H9 (cell line): ENCODE results near the gene COL19A1. TPM values are rescaled to one million over a fixed set of nuclear protein-coding genes. Genes with fewer than 3 reads are reported as not detected.

Experiments
- DNase-seq: peaks from one replicate; pipeline ENCODE4 v3.0.0-alpha.2; 2017
- H2AFZ ChIP-seq: one replicate; pipeline ENCODE4 v1.6.1; 2013; ENCODE audit warnings: mild to moderate bottlenecking, low read length, control low read depth, moderate library complexity
- H2AK5ac ChIP-seq: 2 replicates; pipeline ENCODE4 v1.6.1; 2013; ENCODE audit warnings: low read length, control low read depth, mixed read lengths; ENCODE audit not compliant: insufficient read length
- H2BK120ac ChIP-seq: one replicate; pipeline ENCODE4 v1.6.1; 2013; ENCODE audit warnings: low read depth, mild to moderate bottlenecking, low read length, control low read depth, inconsistent platforms; ENCODE audit not compliant: poor library complexity, severe bottlenecking
- H2BK12ac ChIP-seq: 2 replicates; pipeline ENCODE4 v1.6.1; 2013; ENCODE audit warnings: low read length, control low read depth, mixed read lengths, low read depth; ENCODE audit not compliant: insufficient read length
- H2BK15ac ChIP-seq: 2 replicates; pipeline ENCODE4 v1.6.1; 2013; ENCODE audit warnings: low read depth, low read length, control low read depth
- H2BK20ac ChIP-seq: one replicate; pipeline ENCODE4 v1.6.1; 2013; ENCODE audit warnings: low read depth, mild to moderate bottlenecking, low read length, control low read depth, inconsistent platforms; ENCODE audit not compliant: poor library complexity, severe bottlenecking
- H2BK5ac ChIP-seq: 2 replicates; pipeline ENCODE4 v1.6.1; 2013; ENCODE audit warnings: low read length, control low read depth, mixed read lengths; ENCODE audit not compliant: insufficient read length
- H3K14ac ChIP-seq: 2 replicates; pipeline ENCODE4 v1.6.1; 2013; ENCODE audit warnings: low read length, control low read depth; ENCODE audit not compliant: insufficient read depth
- H3K18ac ChIP-seq: 2 replicates; pipeline ENCODE4 v1.6.1; 2013; ENCODE audit warnings: low read depth, mild to moderate bottlenecking, mixed read lengths, low read length, control low read depth; ENCODE audit not compliant: insufficient read length
- H3K23ac ChIP-seq: 2 replicates; pipeline ENCODE4 v1.6.1; 2013; ENCODE audit warnings: low read length, control low read depth, mixed read lengths, low read depth; ENCODE audit not compliant: insufficient read length
- H3K23me2 ChIP-seq: 2 replicates; pipeline ENCODE4 v1.6.1; 2013; ENCODE audit warnings: low read depth, mild to moderate bottlenecking, mixed read lengths, low read length, control low read depth; ENCODE audit not compliant: insufficient read length, poor library complexity, severe bottlenecking
- H3K27ac ChIP-seq: 2 replicates; pipeline ENCODE4 v1.5.1; 2013; ENCODE audit warnings: low read length, control low read depth, mixed read lengths, low read depth; ENCODE audit not compliant: insufficient read length
- H3K27me3 ChIP-seq: 2 replicates; pipeline ENCODE4 v1.6.1; 2013; ENCODE audit warnings: low read length, control low read depth, inconsistent platforms; ENCODE audit not compliant: insufficient read depth
- H3K4ac ChIP-seq: 2 replicates; pipeline ENCODE4 v1.6.1; 2013; ENCODE audit warnings: low read depth, mild to moderate bottlenecking, control low read depth, inconsistent platforms, low read length, moderate library complexity
- H3K4me1 ChIP-seq: 2 replicates; pipeline ENCODE4 v1.6.1; 2013; ENCODE audit warnings: low read length, control low read depth, inconsistent platforms; ENCODE audit not compliant: insufficient read depth
- H3K4me2 ChIP-seq: 2 replicates; pipeline ENCODE4 v1.6.1; 2013; ENCODE audit warnings: low read length, control low read depth, mixed read lengths; ENCODE audit not compliant: insufficient read length, insufficient read depth
- H3K56ac ChIP-seq: 2 replicates; pipeline ENCODE4 v1.6.1; 2013; ENCODE audit warnings: low read depth, mild to moderate bottlenecking, mixed read lengths, low read length, control low read depth; ENCODE audit not compliant: insufficient read length
- H3K79me1 ChIP-seq: 2 replicates; pipeline ENCODE4 v1.6.1; 2013; ENCODE audit warnings: low read depth, mild to moderate bottlenecking, moderate library complexity, low read length, control low read depth, inconsistent platforms; ENCODE audit not compliant: insufficient read depth, poor library complexity, severe bottlenecking
- H3K79me2 ChIP-seq: 2 replicates; pipeline ENCODE4 v1.6.1; 2013; ENCODE audit warnings: low read length, control low read depth, inconsistent platforms; ENCODE audit not compliant: insufficient read depth
- H3K9ac ChIP-seq: 2 replicates; pipeline ENCODE4 v1.6.1; 2013; ENCODE audit warnings: low read length, control low read depth, mixed read lengths; ENCODE audit not compliant: insufficient read length; ENCODE audit errors: extremely low read depth
- H3K9me3 ChIP-seq: one replicate; pipeline ENCODE4 v1.6.1; 2013; ENCODE audit warnings: low read depth, low read length, inconsistent platforms; ENCODE audit not compliant: control insufficient read depth
- H3T11ph ChIP-seq: one replicate; pipeline ENCODE4 v1.6.1; 2013; ENCODE audit warnings: mild to moderate bottlenecking, low read length, control low read depth, inconsistent platforms
- H4K20me1 ChIP-seq: one replicate; pipeline ENCODE4 v1.6.1; 2013; ENCODE audit not compliant: control insufficient read depth, insufficient read length, insufficient read depth
- H4K5ac ChIP-seq: 2 replicates; pipeline ENCODE4 v1.6.1; 2013; ENCODE audit warnings: low read depth, mild to moderate bottlenecking, mixed read lengths, low read length, control low read depth; ENCODE audit not compliant: insufficient read length
- H4K8ac ChIP-seq: replicated peaks from 2 replicates; pipeline ENCODE4 v1.6.1; 2013; ENCODE audit warnings: low read length, control low read depth, mixed read lengths, low read depth; ENCODE audit not compliant: insufficient read length
- H4K91ac ChIP-seq: 2 replicates; pipeline ENCODE4 v1.6.1; 2013; ENCODE audit warnings: low read depth, mild to moderate bottlenecking, moderate library complexity, mixed read lengths, low read length, control low read depth; ENCODE audit not compliant: insufficient read length
- H3K27ac Mint-ChIP-seq, 3 experiments: 2 replicates in 2 of 3; 3 replicates in 1 of 3; pipeline ENCODE4 v1.8.0; 2020 to 2021; ENCODE audit warnings: mixed read lengths in 3 of 3, mild to moderate bottlenecking in 1 of 3, moderate library complexity in 1 of 3
- H3K27me3 Mint-ChIP-seq: 2 replicates; pipeline ENCODE4 v1.8.0; 2021; ENCODE audit warnings: low read depth, mild to moderate bottlenecking, moderate library complexity, mixed read lengths
- H3K36me3 Mint-ChIP-seq, 3 experiments: 2 replicates in 2 of 3; 3 replicates in 1 of 3; pipeline ENCODE4 v1.8.0; 2020 to 2021; ENCODE audit warnings: low read depth in 3 of 3, mixed read lengths in 3 of 3; ENCODE audit not compliant: insufficient read depth in 1 of 3
- H3K4me1 Mint-ChIP-seq, 2 experiments: 2 replicates each; pipeline ENCODE4 v1.8.0; 2020; ENCODE audit warnings: mixed read lengths in 2 of 2
- H3K4me3 Mint-ChIP-seq, 2 experiments: 2 replicates in 1 of 2; 3 replicates in 1 of 2; pipeline ENCODE4 v1.8.0; 2020 to 2021; ENCODE audit warnings: mild to moderate bottlenecking in 2 of 2, mixed read lengths in 2 of 2, moderate library complexity in 1 of 2
- H3K9me3 Mint-ChIP-seq, 2 experiments: 2 replicates in 1 of 2; 3 replicates in 1 of 2; pipeline ENCODE4 v1.8.0; 2020; ENCODE audit warnings: mild to moderate bottlenecking in 2 of 2, mixed read lengths in 2 of 2, moderate library complexity in 1 of 2
- WGBS: extraction: QIAGEN DNeasy Blood & Tissue Kit; methylation state at CpG from one replicate; pipeline ENCODE4 v1.1.7; 2013; ENCODE audit warnings: missing lambda C conversion rate, low lambda C conversion rate, mixed read lengths; ENCODE audit not compliant: insufficient read length; ENCODE audit errors: extremely low coverage; 5-methylcytosine and 5-hydroxymethylcytosine counted together
- total RNA-seq: library from RNA; stranded (reverse); gene quantifications from 2 replicates; pipeline ENCODE4 v1.2.1, GENCODE V29; 2021
- TF ChIP-seq, protein P1 (sequence below): fragments of 200-600 bp; sonication (generic); conservative IDR thresholded peaks from 3 replicates; pipeline ENCODE4 v1.8.0; 2021; ENCODE audit warnings: antibody characterized with exemption, mild to moderate bottlenecking

COL19A1 gene
- total RNA-seq, 1 experiment from 2014 or later: not detected

DNA sequence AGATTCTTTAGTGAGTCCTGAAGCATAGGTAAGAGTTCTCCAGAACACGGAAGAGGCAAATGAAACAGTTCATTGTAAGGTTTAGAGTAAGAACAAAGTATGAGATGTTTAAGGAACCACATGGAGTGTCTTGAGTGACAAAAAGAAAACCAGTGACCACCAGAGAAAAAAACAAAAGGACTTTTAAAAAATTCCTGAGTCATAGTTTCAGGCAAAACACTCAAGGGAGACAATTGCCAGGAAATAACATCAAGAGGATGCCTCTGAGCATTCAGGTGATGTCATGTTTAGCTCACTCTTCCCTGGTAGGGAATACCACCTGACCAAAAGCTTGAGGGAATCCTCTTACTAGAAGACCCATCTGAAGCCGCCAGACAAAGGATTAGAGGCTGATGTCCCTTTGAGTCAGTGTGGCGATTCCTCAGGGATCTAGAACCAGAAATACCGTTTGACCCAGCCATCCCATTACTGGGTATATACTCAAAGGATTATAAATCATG, 110.3 kb downstream of the COL19A1 start:
- Histone ChIP-seq H3K9me3 (no peaks in the 10 kb centered on the region), H3K4me2 (no peak overlapping the region), H3K4me1 (peaks cover 3% of the 10 kb centered on the region; the same call in 1 of the 2 replicates), H2BK20ac (no peak overlapping the region), H3T11ph (no peak overlapping the region), H3K23me2 (no peaks in the 10 kb centered on the region), H3K27ac (no peak overlapping the region), H3K27me3 (no peaks in the 10 kb centered on the region), H3K56ac (no peak overlapping the region), H4K91ac (no peak overlapping the region), H3K18ac (no peak overlapping the region), H2AK5ac (no peak overlapping the region), H4K20me1 (no peaks in the 10 kb centered on the region), H4K8ac (no peak overlapping the region), H2BK120ac (no peak overlapping the region), H3K23ac (no peak overlapping the region), H2AFZ (no peak overlapping the region), H2BK5ac (no peak overlapping the region), H4K5ac (no peak overlapping the region), H3K79me2 (no peaks in the 10 kb centered on the region), H2BK12ac (no peak overlapping the region), H3K79me1 (no peaks in the 10 kb centered on the region), H2BK15ac (no peak overlapping the region), H3K9ac (no peak overlapping the region), H3K14ac (no peak overlapping the region), H3K4ac (no peak overlapping the region)
- Mint-ChIP-seq H3K4me3 (no peak overlapping the region), H3K4me1 (peaks cover 7 to 15% of the 10 kb centered on the region in 2 experiments), H3K27ac (peak overlapping the region in 1 of 3 experiments; percentile 3; a peak in 1 of 7 replicates), H3K36me3 (no peaks in the 10 kb centered on the region; a peak in 1 of 7 replicates), H3K27me3 (no peaks in the 10 kb centered on the region), H3K9me3 (no peaks in the 10 kb centered on the region)
- WGBS: no CpG with 5 or more reads among the region's 4 CpGs
- no peak for DNase-seq
- TF ChIP-seq, protein P1, sequence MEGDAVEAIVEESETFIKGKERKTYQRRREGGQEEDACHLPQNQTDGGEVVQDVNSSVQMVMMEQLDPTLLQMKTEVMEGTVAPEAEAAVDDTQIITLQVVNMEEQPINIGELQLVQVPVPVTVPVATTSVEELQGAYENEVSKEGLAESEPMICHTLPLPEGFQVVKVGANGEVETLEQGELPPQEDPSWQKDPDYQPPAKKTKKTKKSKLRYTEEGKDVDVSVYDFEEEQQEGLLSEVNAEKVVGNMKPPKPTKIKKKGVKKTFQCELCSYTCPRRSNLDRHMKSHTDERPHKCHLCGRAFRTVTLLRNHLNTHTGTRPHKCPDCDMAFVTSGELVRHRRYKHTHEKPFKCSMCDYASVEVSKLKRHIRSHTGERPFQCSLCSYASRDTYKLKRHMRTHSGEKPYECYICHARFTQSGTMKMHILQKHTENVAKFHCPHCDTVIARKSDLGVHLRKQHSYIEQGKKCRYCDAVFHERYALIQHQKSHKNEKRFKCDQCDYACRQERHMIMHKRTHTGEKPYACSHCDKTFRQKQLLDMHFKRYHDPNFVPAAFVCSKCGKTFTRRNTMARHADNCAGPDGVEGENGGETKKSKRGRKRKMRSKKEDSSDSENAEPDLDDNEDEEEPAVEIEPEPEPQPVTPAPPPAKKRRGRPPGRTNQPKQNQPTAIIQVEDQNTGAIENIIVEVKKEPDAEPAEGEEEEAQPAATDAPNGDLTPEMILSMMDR: no peak
